GM20000 (cell line): ENCODE measurements around the gene UTP3.
"Not testable (repeated sequence)": the region's sequence is repeated elsewhere in the genome, so short reads cannot be mapped to it uniquely, and the experiment has no call there.

ENCODE experiments used
- DNase-seq: peaks from one replicate; pipeline ENCODE4 v3.0.0; 2012; ENCODE audit warnings: low spot score
- CTCF ChIP-seq: IDR thresholded peaks from 2 replicates; pipeline ENCODE4 v1.5.1; 2012; ENCODE audit warnings: mild to moderate bottlenecking, control low read depth; ENCODE audit errors: extremely low read depth, missing control alignments

UTP3 gene

GRCh38 chr4:70735915-70736314 lies 47.6 kb downstream of the UTP3 start:
- DNase-seq = not testable (repeated sequence)
- peak; percentile 38 for TF ChIP-seq CTCF

GRCh38 chr4:70737006-70737405 lies 48.7 kb downstream of the UTP3 start:
- DNase-seq = no peak
- no peak for TF ChIP-seq CTCF

DNA sequence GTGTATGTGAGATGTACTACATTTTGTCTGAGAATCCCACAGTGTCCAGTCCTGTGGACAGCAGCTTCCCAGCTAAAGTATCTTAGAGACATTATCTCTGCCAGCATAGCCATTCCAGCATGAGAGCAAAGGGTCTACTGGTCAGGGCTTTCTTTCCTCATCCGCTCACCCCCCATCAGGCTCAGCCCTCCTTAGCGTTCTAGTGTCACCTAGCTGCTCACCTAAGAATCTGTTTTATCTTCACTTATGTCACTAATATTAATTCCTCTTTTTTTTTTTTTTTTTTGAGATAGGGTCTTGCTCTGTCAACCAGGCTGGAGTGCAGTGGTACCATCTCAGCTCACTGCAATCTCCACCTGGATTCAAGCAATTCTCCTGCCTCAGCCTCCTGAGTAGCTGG lies 49.1 kb downstream of the UTP3 start:
- no peak for DNase-seq
- TF ChIP-seq CTCF = no peak

GRCh38 chr4:70739496-70740337 lies 51.4 kb downstream of the UTP3 start:
- no peak for TF ChIP-seq CTCF
- no peak for DNase-seq
